Measurements from ENCODE around the gene GPR32. TPM values are rescaled to one million over a fixed set of nuclear protein-coding genes. Genes with fewer than 3 reads are reported as not detected.

Gene GPR32
- total RNA-seq, 1 donor = not detected

GRCh38 chr19:50792272-50793250 is 22.3 kb downstream of the GPR32 start:
- Histone ChIP-seq H3K36me3 (ENCODE audit: insufficient read depth, low read length) (peaks cover under 1% of the 10 kb centered on the region), H3K4me3 (ENCODE audit: insufficient read depth, low read length) (no peak overlapping the region), H4K20me1 (ENCODE audit: insufficient read depth, low read length) (peaks cover 10% of the 10 kb centered on the region), H3K79me2 (ENCODE audit: insufficient read depth, low read length) (no peaks in the 10 kb centered on the region), H3K27ac (ENCODE audit: low read depth, low read length) (no peak overlapping the region), H3K27me3 (ENCODE audit: insufficient read depth, low read length) (no peaks in the 10 kb centered on the region), H3K4me2 (ENCODE audit: insufficient read depth, low read length) (no peak overlapping the region), H3K4me1 (ENCODE audit: insufficient read depth, low read length) (no peaks in the 10 kb centered on the region), H3K9me3 (ENCODE audit: low read depth, low read length) (no peaks in the 10 kb centered on the region), H2AFZ (ENCODE audit: low read length) (no peak overlapping the region)
- peak; percentile 66 for DNase-seq (ENCODE audit: insufficient read length, low spot score, missing footprints)
- TF ChIP-seq CTCF (IDR thresholded peaks at IDR 0.05; ENCODE audit: extremely low read depth, low read depth, low read length) = no peak

- peak; percentile 55 for DNase-seq (ENCODE audit: insufficient read length, low spot score, missing footprints)
- Histone ChIP-seq H3K27me3 (ENCODE audit: insufficient read depth, low read length) (no peaks in the 10 kb centered on the region), H3K9me3 (ENCODE audit: low read depth, low read length) (no peaks in the 10 kb centered on the region), H3K4me1 (ENCODE audit: insufficient read depth, low read length) (no peaks in the 10 kb centered on the region), H3K4me3 (ENCODE audit: insufficient read depth, low read length) (no peak overlapping the region), H4K20me1 (ENCODE audit: insufficient read depth, low read length) (peaks cover 19% of the 10 kb centered on the region), H3K27ac (ENCODE audit: low read depth, low read length) (no peak overlapping the region), H3K4me2 (ENCODE audit: insufficient read depth, low read length) (no peak overlapping the region), H2AFZ (ENCODE audit: low read length) (no peak overlapping the region), H3K36me3 (ENCODE audit: insufficient read depth, low read length) (peaks cover 11% of the 10 kb centered on the region), H3K79me2 (ENCODE audit: insufficient read depth, low read length) (no peaks in the 10 kb centered on the region)
- TF ChIP-seq CTCF (IDR thresholded peaks at IDR 0.05; ENCODE audit: extremely low read depth, low read depth, low read length) = no peak
Measured at GRCh38 chr19:50793558-50794065, 23.3 kb downstream of the GPR32 start.

- H3K4me2 ChIP-seq (ENCODE audit: insufficient read depth, low read length) = no peak overlapping the region
- peaks cover 19% of the 10 kb centered on the region for H4K20me1 ChIP-seq (ENCODE audit: insufficient read depth, low read length)
- no peaks in the 10 kb centered on the region for H3K9me3 ChIP-seq (ENCODE audit: low read depth, low read length)
- H3K4me3 ChIP-seq (ENCODE audit: insufficient read depth, low read length) = no peak overlapping the region
- no peak overlapping the region for H3K27ac ChIP-seq (ENCODE audit: low read depth, low read length)
- TF ChIP-seq CTCF (IDR thresholded peaks at IDR 0.05; ENCODE audit: extremely low read depth, low read depth, low read length) = no peak
- peaks cover 14% of the 10 kb centered on the region for H3K36me3 ChIP-seq (ENCODE audit: insufficient read depth, low read length)
- peak; percentile 86 for DNase-seq (ENCODE audit: insufficient read length, low spot score, missing footprints)
- H3K4me1 ChIP-seq (ENCODE audit: insufficient read depth, low read length) = no peaks in the 10 kb centered on the region
- no peak overlapping the region for H2AFZ ChIP-seq (ENCODE audit: low read length)
- H3K27me3 ChIP-seq (ENCODE audit: insufficient read depth, low read length) = no peaks in the 10 kb centered on the region
- no peaks in the 10 kb centered on the region for H3K79me2 ChIP-seq (ENCODE audit: insufficient read depth, low read length)
Measured at GRCh38 chr19:50794074-50794875, 24.0 kb downstream of the GPR32 start.
